ENCODE results near the gene CAB39.

CAB39 gene

GRCh38 chr2:230865307-230865765, 152.7 kb downstream of the CAB39 start:
- DNase-seq: no peak

- peak; percentile 73 for DNase-seq
Measured at GRCh38 chr2:230865766-230866755, 153.4 kb downstream of the CAB39 start.

GRCh38 chr2:230866756-230867523, 154.3 kb downstream of the CAB39 start:
- peak; percentile 71 for DNase-seq

GRCh38 chr2:230868161-230868946, 155.7 kb downstream of the CAB39 start:
- DNase-seq: no peak

- DNase-seq: peak; percentile 67
Measured at GRCh38 chr2:230868947-230869913, 156.6 kb downstream of the CAB39 start.

- DNase-seq: no peak
Measured at GRCh38 chr2:230869914-230870543, 157.4 kb downstream of the CAB39 start.
